GM12872 (cell line): ENCODE results near the gene PDHB.

ENCODE experiments used
- CTCF ChIP-seq: IDR thresholded peaks from 3 replicates; pipeline ENCODE4 v1.5.1; 2011; ENCODE audit warnings: low read depth, mild to moderate bottlenecking, low read length, moderate library complexity; ENCODE audit not compliant: insufficient read depth

The PDHB gene

GRCh38 chr3:58419780-58420507 lies 13.7 kb downstream of the PDHB start:
- peak; percentile 15; the same call in 1 of the 3 replicates for TF ChIP-seq CTCF

GRCh38 chr3:58418227-58418626 lies 15.4 kb downstream of the PDHB start:
- no peak for TF ChIP-seq CTCF

GRCh38 chr3:58417075-58417474 lies 16.6 kb downstream of the PDHB start:
- no peak for TF ChIP-seq CTCF

- TF ChIP-seq CTCF: no peak
These were observed 17.4 kb downstream of the PDHB start for GRCh38 chr3:58416191-58416590.

GRCh38 chr3:58414538-58415197 lies 19.0 kb downstream of the PDHB start:
- TF ChIP-seq CTCF: peak; percentile 69

- TF ChIP-seq CTCF: no peak
These were observed 21.5 kb downstream of the PDHB start for GRCh38 chr3:58411851-58412830.

GRCh38 chr3:58411036-58411435 lies 22.6 kb downstream of the PDHB start:
- no peak for TF ChIP-seq CTCF
